ENCODE data around the gene ADK. TPM values are rescaled to one million over a fixed set of nuclear protein-coding genes. Genes with fewer than 3 reads are reported as not detected.

The ADK gene
- total and polyA plus RNA-seq, 2 donors (not counting 1 experiment from before 2014, with no cell fraction given): 25.3 to 47.8 TPM

- H3K27ac ChIP-seq (ENCODE audit: insufficient read depth, low read length): no peak overlapping the region
- no peaks in the 10 kb centered on the region for H4K20me1 ChIP-seq (ENCODE audit: control insufficient read depth, extremely low read depth, insufficient read depth, low read length)
- TF ChIP-seq EZH2 (IDR thresholded peaks at IDR 0.05; ENCODE audit: low read length, missing control alignments) (no peak), CTCF (conservative IDR thresholded peaks at IDR 0.05 in 1 of 2, IDR thresholded peaks at IDR 0.05 in 1 of 2; ENCODE audit: low read depth in 1 of 2, low read length in 2 of 2) (no peak)
- H3K4me3 ChIP-seq (replicated peaks in 1 of 4; ENCODE audit: control extremely low read depth in 1 of 4, insufficient read depth in 1 of 4, low read depth in 3 of 4, low read length in 4 of 4): no peak overlapping the region
- H3K4me2 ChIP-seq (ENCODE audit: extremely low read depth, insufficient read depth, low read length): no peak overlapping the region
- no peaks in the 10 kb centered on the region for H3K4me1 ChIP-seq (ENCODE audit: control insufficient read depth, extremely low read depth, insufficient read depth, low read length)
- no peak overlapping the region for H3K9ac ChIP-seq (ENCODE audit: insufficient read depth, low read length)
- DNase-seq (ENCODE audit: low read depth in 2 of 2): peak; percentile 37 to 70
- no peak overlapping the region for H2AFZ ChIP-seq (ENCODE audit: low read length)
- no peaks in the 10 kb centered on the region for H3K36me3 ChIP-seq (ENCODE audit: control insufficient read depth, insufficient read depth, low read length)
- H3K9me3 ChIP-seq (ENCODE audit: control insufficient read depth, insufficient read depth, low read depth, low read length): no peaks in the 10 kb centered on the region
- no peaks in the 10 kb centered on the region for H3K27me3 ChIP-seq (ENCODE audit: control insufficient read depth, insufficient read depth, low read length)
- no peaks in the 10 kb centered on the region for H3K79me2 ChIP-seq (ENCODE audit: control insufficient read depth, insufficient read depth, low read length)
Measured at GRCh38 chr10:74704629-74705357, 553.8 kb downstream of the ADK start.

GRCh38 chr10:74705358-74705980 is 554.4 kb downstream of the ADK start:
- Histone ChIP-seq H3K9ac (ENCODE audit: insufficient read depth, low read length) (no peak overlapping the region), H2AFZ (ENCODE audit: low read length) (no peak overlapping the region), H3K4me1 (ENCODE audit: control insufficient read depth, extremely low read depth, insufficient read depth, low read length) (no peaks in the 10 kb centered on the region), H4K20me1 (ENCODE audit: control insufficient read depth, extremely low read depth, insufficient read depth, low read length) (no peaks in the 10 kb centered on the region), H3K4me2 (ENCODE audit: extremely low read depth, insufficient read depth, low read length) (no peak overlapping the region), H3K27me3 (ENCODE audit: control insufficient read depth, insufficient read depth, low read length) (no peaks in the 10 kb centered on the region), H3K79me2 (ENCODE audit: control insufficient read depth, insufficient read depth, low read length) (no peaks in the 10 kb centered on the region), H3K9me3 (ENCODE audit: control insufficient read depth, insufficient read depth, low read depth, low read length) (no peaks in the 10 kb centered on the region), H3K4me3 (replicated peaks in 1 of 4; ENCODE audit: control extremely low read depth in 1 of 4, insufficient read depth in 1 of 4, low read depth in 3 of 4, low read length in 4 of 4) (no peak overlapping the region), H3K36me3 (ENCODE audit: control insufficient read depth, insufficient read depth, low read length) (no peaks in the 10 kb centered on the region), H3K27ac (ENCODE audit: insufficient read depth, low read length) (no peak overlapping the region)
- no peak for DNase-seq (ENCODE audit: low read depth in 2 of 2)
- TF ChIP-seq EZH2 (IDR thresholded peaks at IDR 0.05; ENCODE audit: low read length, missing control alignments): no peak
- TF ChIP-seq CTCF (conservative IDR thresholded peaks at IDR 0.05 in 1 of 2, IDR thresholded peaks at IDR 0.05 in 1 of 2; ENCODE audit: low read depth in 1 of 2, low read length in 2 of 2): no peak

- H3K27me3 ChIP-seq (ENCODE audit: control insufficient read depth, insufficient read depth, low read length): no peaks in the 10 kb centered on the region
- no peak overlapping the region for H3K4me2 ChIP-seq (ENCODE audit: extremely low read depth, insufficient read depth, low read length)
- no peak for DNase-seq (ENCODE audit: low read depth in 2 of 2)
- no peak for TF ChIP-seq CTCF (conservative IDR thresholded peaks at IDR 0.05 in 1 of 2, IDR thresholded peaks at IDR 0.05 in 1 of 2; ENCODE audit: low read depth in 1 of 2, low read length in 2 of 2)
- TF ChIP-seq EZH2 (IDR thresholded peaks at IDR 0.05; ENCODE audit: low read length, missing control alignments): no peak
- H3K4me3 ChIP-seq (replicated peaks in 1 of 4; ENCODE audit: control extremely low read depth in 1 of 4, insufficient read depth in 1 of 4, low read depth in 3 of 4, low read length in 4 of 4): no peak overlapping the region
- no peaks in the 10 kb centered on the region for H3K36me3 ChIP-seq (ENCODE audit: control insufficient read depth, insufficient read depth, low read length)
- H3K27ac ChIP-seq (ENCODE audit: insufficient read depth, low read length): no peak overlapping the region
- no peaks in the 10 kb centered on the region for H3K4me1 ChIP-seq (ENCODE audit: control insufficient read depth, extremely low read depth, insufficient read depth, low read length)
- H3K79me2 ChIP-seq (ENCODE audit: control insufficient read depth, insufficient read depth, low read length): no peaks in the 10 kb centered on the region
- H2AFZ ChIP-seq (ENCODE audit: low read length): no peak overlapping the region
- no peak overlapping the region for H3K9ac ChIP-seq (ENCODE audit: insufficient read depth, low read length)
- no peaks in the 10 kb centered on the region for H4K20me1 ChIP-seq (ENCODE audit: control insufficient read depth, extremely low read depth, insufficient read depth, low read length)
- H3K9me3 ChIP-seq (ENCODE audit: control insufficient read depth, insufficient read depth, low read depth, low read length): no peaks in the 10 kb centered on the region
Measured at GRCh38 chr10:74706966-74707365, 555.9 kb downstream of the ADK start.

All from fibroblast of lung (primary cell).